ENCODE results near the gene DCANP1.

The DCANP1 gene

DNA sequence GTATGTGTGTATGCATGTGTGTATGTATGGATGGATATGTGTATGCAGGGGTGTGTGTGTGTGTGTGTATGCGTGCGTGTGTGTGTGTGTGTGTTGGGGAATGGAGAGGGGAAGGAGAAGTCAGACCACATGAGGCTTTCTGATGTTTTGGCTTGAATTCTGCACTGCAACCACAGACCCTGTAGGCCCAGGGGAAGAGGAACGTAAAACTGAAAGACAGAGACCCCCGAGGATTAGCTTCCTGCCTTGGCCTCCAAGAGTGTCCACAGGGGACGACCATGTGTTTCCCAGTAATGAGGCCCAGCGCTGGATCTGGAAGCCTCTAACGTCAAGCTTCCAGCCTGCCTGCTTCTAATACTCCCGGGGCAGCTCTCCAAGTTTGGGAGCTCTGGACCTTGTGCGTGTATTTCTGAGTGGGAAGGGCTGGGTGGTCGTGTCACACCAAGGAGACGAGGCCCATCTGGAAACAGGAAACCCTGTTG, 5.8 kb downstream of the DCANP1 start:
- no peak for DNase-seq (ENCODE audit: low spot score)

DNA sequence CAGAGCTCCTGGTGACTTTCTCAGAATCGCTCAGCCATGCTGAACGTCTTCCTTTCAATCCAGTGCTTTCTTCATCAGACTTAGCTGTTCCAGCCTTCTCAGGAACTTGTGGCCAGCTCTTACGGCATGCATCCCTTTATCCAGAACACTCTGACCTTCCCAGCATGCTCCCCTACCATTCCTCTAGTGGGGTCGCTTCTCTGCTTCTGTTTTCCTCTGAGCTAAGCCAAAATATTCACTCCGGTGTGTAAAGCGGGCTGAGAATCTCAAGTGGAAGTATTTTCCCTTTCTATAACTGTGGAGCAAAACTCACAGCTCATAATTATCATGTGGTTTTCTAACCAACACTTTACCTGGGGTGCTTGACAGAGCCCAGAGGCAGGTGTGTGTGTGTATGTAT, 6.2 kb downstream of the DCANP1 start:
- DNase-seq (ENCODE audit: low spot score) = no peak

DNA sequence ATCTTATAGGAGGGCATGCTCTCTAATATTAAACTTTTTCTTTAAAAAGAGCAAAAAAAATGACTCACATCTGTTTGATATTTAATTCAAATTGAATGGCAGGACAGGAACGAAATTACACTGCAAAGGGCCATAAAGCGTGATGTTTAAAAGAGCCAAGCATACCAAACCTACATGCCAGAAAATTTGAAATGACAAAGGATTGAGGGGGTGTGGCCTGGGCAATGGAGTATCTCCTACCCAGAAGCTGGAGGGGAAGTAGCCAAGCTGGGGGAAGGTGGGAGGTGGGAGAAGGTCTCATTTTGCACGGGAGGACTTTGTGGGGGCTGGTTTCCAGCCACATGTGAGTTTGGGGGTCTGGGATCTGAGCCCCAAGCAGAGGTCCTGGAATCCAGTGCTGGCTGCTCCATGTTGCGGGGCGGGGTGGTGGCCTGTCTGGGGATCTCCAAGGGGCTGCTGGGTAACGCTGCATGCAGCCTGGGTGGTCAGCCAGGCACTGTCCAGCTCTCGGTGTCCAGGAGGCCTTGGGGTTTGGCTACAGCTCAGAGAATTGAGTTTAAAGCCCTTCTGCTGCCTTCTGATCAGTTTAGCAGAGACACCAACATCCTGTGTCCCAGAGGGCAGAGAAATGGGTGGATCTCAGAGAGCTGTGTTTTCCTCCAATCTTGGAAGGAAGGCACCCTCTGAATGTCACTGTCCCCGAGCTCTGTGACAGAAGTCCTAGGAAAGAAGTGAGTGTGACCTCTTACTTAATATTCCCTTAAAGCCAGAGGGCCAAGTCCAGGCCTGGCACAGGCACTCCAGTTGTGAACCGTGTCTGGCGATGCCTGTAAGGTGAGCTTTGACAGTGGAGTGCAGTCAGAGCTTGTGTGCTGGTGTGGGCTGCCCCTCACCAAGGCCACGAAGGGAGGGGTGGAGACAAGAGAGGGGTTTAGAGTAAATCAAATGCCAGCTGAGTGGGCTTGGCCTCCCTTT, 7.6 kb downstream of the DCANP1 start:
- no peak for DNase-seq (ENCODE audit: low spot score)

DNA sequence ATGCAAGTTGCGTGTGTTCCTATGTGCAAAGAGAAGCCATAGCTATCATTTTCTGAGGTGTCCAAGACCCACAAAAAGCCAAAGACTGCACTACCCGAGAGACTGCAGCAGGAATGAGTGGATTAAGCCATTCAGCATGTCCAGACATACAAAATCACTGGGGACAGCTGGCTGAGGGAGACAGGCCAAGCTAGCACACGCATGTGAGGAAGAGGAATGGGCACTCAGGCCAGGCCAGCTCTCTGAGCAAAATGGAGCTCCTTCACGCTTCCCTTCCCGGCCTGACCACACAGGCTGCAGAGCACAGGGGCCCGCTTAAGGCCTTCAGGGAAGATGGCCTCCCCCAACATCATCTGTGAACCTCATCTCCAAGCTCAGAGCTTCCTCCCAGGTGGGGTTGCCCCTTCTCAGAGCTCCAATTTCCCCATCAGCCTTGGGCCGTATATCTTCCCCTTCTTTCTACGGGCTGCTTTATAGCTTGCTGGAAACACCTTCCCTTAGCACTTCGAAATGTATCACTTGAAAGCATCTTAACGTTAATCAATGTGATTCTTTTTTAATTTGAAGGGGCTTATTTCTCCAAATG, 8.4 kb downstream of the DCANP1 start:
- DNase-seq (ENCODE audit: low spot score) = no peak

DNA sequence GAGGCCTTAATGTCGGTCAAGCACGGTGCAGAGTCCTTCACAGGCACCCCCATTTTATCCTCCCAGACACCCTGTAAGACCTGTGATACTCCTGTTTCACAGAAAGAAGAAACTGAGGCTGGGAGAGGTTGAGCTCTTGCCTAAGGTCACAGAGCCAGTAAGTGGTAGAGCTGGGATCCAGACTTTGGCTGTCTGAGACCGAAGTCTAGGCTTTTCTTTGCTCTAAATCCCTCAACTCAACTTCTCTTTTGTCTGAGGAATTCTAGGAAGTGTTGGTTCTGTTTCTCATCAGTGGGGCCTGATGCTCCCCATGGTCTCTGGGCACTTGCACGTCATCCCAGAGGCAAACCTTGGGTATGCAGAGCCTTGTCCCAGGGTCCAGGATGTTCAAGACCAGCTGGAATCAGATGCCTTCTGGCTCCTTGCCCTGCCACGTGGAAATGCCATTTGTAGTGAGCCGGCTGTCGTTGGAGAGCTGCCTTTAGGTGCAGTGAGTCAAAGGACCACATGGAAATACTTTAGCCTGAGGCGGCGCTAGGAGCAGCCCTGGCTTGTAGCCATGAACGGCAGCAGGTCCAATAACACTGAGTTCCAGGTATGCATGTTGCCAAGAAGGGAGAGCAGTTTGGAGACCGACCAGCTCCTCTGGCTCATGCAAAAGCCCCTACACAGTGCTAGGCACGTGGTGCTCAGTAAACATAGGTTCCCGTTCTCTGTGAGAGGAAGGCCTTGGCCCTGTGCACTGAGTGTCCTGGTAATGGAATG, 9.2 kb downstream of the DCANP1 start:
- no peak for DNase-seq (ENCODE audit: low spot score)

DNA sequence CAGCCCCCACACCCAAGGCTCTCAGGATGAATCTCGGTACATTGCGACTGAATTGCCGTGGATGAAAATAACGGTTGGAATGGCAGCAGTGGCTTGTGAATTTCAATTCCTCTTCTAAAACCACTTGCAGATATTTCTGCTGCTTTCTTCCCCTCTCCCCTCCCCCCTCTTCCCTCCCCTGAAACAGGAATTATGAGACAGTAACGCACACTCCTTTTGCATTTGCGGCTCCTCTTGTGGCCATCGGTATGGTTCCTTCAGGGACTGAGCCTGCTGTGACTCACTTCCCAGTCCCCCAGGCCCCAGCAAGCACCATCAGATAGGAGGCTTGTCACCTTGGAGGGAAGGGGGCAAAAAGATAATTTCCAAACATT, 9.7 kb downstream of the DCANP1 start:
- DNase-seq (ENCODE audit: low spot score) = no peak

DNA sequence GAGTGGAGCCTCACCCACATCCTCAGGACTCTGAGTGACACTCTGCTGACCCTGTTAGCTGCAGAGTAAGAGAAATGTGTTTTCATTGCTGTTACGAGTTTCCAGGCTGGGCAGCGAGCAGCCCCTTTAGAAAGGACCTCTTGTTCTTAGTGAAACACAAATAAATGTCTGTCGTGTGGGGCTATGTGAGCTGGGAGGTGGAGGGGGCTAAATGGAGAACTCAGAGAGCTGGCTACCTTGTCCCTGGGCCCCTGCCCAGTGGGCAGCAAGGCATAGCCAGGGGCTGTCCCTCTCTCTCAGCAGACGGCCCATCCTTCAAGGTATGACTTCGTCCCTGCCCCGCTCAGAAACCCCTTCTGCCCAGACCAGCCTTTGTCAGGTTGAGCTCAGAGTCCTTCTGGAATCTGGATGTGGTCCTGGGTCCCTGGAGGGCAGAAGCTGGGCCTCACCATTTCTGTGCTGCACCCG, 10.2 kb downstream of the DCANP1 start:
- no peak for DNase-seq (ENCODE audit: low spot score)

DNA sequence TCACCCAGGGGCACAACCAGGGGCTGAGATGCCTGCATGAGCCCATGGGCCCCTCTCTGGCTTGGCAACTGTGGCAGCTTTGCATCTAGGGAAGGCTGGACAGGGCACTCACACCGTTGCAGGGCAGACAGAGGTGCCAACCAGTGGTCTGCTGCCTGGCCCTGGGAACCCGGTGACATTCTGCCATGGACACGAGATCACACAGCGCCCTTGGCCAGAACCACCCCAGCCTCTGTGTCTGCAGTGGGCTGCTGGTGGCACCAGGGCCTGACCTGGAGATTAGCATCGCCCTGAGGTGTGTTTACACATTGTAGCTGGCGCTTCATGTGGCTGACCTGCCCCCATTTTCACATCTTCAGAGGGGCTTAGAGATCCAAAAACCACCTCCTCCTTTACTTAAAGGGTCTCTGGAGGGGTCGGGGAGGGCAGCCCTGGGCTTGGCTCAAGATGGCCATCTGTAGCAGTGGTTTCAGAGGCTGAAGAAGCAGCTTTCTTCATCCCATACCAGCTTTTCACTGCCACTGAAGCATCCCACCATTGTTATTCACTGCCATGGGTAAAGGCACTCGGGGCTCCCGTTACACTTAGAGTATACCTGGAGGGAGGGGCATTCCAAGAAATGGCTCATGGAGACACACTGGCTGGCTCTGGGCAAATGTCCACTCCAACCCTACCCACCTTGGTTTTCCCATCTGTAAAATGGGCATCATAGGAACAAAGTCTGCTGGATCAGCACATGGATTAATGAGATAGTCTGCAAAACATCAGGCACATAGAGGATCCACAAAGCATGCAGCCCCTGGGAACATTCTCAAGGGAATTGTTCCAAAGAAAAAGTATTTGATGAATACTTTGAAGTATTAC, 11.4 kb downstream of the DCANP1 start:
- no peak for DNase-seq (ENCODE audit: low spot score)

DNA sequence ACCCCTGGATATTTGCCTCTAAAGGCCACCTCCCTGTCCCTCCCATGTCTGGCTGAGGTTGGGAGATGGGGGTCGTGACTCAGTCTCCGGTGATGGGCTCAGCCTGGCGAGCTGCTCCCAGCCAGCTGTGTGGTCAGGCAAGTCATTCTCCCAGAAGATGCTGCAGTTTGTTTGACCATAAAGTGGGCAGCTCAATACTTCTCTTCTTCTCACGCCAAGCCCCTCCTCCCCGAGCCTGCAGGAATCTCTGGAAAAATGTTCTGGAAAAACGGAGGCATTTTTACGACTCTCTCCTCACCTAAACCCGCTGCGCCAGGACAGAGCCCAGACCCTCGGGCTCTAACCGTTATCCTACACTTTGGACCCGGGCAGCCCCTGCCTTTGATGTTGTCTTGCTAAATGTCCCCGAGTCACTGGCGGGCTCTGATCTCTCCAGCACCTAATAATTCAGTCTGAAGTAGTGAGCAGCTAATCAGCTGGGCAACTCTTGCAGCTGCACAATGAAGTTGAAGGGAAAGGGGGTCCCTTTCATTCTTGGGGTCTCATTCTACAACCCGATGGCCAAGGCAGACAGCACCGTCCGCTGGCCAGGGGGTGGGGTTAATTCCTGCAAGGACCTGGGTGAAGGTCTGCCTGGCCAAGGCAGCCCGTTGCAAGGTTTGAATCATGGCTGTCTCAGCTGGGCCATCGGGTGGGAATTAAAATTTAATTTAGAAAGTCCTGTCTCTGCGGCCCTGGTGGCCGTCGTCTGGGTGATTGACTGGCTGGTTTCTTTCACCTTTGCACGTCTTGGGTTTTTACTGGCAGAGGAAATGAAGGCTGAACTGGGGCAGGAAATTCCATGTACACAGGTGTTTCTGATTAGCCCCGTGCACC, 12.3 kb downstream of the DCANP1 start:
- no peak for DNase-seq (ENCODE audit: low spot score)

DNA sequence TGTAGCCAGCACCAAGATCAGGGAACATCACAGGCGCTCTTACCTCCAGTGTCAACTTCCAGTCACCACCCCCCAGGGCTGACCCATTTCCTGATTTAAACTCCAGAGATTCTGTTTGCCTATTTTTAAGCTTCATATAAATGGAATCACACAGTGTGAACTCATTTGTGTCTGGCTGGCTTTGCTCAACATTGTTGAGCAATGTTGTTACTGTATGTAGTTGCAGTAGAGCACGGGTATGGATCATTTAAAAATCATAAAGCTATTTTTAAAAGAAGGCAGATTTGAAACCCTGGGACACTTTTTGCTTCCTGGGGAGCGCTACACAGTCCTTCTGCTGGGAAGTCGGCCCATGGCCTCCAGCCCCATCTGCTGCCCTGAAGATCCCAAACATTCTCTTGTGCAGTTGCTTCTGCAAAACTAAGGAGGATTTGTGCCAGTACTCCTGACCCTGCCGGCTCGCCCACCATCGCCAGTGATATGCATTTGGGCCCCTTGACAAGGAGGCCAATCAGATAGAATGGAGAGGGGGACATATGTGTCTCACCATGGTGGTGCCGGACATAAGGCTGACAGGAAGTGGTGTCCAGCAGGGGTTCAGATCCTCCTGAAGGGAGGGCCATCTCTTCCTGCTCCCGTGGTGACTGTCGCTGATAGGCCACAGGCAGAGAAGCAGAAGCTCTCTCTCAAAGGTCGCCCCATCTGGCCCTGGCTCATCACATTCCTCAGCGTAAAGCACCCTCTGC, 13.3 kb downstream of the DCANP1 start:
- DNase-seq (ENCODE audit: low spot score) = no peak

DNA sequence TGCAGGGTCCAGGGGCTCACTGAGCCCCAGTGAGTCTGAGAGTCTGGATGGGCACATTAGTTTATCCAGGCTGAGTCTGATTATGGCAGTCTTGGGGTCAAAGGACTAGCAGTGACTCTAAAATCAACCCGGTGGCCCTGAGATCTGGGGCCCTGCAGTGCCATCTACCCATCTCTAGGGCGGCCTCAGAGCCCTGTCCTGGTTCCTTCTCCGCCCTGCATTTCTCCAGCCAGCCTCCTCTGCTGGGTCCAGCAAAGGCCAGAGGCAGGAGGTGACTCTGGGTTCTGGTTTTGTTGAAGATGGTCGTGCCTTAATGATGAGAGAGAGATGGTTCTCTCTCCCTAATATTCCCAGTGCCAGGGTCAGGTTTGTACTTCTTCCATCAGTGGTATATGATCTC, 15.0 kb downstream of the DCANP1 start:
- no peak for DNase-seq (ENCODE audit: low spot score)

DNA sequence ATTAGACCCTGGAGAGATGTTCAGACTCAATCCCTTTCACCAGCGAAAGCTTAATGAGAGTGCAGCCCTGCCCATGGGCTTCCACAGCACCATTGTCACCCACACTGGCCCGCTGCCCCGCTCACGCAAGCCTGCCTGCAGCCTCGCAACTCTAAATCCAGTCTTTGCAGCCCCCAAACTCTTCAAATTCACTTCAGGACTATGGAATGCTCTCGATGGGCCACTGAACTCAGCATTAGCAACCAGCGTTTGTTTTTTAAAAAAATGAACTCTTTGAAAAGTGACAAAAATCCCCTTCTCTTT, 17.1 kb downstream of the DCANP1 start:
- peak; percentile 5 for DNase-seq (ENCODE audit: low spot score)

DNA sequence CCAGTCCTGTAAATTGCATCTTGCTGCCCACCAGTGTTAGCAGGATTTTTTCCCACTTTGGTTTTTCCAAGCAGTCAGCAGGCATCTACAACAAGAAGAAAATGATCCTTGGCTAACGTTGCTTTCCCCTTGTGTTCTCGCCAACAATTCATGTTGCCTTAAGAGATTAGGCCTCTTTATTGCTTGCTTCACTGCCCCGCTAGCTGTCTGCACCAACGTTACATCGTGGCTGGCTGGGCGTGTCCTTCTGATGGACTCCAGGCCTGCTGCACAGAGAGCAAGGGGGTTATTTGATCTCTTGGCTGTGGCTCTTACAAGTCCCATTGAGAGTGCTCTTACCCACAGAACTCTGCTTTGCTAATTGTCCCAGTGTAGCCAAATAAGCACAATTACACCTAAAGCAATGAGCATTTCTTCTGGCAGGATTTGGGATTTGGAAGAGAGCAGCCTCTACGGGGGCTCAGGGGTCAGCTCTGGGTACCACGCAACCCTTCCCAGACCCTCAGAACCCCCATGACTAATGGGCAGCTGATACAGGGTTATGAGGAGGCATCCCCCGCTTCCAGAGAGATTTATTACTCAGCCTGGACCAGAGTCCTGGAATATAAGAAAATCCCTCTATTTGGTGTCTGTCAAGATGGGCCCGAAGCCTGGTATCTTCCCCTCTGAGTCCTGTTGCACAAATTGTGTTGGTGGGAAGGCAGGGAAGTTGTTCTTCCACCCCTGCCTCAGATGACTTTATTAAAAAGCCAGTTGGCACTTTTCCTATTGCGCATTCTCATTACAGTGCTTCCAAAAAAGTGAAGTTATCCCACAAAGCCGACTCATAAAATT, 17.6 kb downstream of the DCANP1 start:
- no peak for DNase-seq (ENCODE audit: low spot score)

DNA sequence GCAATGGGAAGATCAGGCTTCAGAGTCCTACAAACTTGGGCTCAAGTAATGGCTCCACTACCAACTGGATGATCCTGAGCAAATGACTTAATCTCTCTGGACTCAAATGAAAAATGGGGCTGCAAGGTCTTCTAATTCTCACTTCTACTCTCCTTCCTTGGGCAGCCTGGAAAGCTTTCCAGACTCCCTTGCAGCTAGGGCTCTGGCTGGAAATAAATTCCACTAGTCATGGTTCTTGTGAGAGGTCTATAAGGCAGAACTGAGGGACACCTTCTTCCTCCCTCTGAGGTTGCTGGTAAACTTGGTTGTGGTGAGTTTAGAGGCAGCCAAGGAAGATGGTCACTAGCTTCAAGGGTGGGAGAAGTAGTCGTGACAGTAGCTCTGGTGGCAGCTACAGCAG, 18.6 kb downstream of the DCANP1 start:
- DNase-seq (ENCODE audit: low spot score) = no peak

DNA sequence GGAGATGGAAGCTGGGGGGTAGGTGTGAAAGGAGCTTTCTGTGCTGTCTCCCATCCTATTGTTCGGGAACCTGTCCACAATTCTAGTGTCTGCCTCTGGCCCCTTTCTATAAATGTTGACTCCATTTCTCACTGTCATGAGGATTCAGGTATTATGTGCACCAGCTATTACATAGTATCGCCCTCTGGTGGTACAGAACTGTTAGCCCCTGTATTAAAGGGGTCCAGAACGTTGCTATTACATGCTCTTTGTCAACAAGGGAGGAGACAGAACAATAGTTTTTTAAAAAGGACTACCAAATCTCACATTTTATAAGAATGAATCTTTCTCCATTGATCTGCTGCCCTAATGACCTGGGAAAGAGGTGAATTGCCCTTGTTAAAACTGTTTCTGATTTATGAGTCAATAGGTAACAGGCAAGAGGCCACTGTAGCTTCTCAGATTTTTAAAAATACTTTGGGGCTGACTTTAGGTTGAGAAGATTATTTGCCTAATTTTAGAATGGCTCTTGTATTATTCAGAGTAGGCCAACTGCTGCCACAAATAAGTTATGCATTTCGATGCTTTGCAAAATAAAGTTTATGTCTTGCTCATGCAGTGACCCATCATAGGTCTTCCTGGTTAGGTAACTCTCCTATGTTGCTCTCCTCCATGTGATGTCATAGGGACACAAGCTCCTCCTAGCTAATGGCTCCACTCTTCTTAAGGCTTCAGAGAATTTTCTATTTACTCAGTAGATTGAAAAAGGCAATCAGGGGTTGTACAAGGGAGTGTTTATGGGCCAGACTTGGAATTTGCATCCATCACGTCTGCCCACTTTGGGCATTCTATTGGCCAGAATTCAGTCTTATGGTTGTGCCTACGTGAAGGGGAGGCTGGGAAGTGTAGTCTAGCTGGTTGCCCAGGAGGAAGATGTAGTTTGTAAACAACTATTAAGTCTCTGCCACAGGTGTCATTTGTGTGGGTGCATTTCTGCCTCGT, 20.8 kb downstream of the DCANP1 start:
- peak; percentile 26 for DNase-seq (ENCODE audit: low spot score)

DNA sequence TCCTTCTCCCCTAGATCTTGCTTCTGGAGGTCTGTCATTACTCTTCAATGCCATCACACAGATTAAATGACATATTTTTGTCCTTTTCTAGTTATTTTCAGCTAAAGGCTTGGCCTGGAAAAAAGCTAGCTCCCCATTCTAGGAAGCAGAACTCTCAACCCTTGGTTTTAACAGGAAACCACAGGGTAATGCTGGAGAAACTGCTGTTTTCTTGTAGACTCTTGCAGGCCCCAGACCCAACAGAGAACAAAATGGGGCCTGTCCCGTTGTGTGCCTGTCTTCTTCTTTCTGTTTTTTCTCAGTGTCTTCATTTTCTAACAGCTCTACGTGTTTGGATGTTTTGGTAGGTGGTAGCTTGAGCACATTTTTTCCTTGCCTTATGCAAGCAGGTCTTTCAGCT, 21.5 kb downstream of the DCANP1 start:
- DNase-seq (ENCODE audit: low spot score) = no peak

DNA sequence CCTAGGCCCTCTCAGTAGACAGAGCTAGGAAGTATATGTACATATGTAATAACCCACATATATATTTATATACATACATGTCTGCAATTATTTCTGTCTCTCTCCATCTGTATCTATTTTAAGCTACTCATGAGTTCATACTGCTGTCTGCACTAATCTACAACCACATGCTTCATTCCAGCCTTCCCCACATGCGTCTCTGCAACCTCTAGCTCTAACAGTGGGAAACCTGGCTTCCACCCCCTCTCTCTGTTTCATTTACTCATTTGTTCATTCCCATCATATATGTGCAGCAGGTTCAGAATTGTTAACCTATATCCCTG, 23.3 kb downstream of the DCANP1 start:
- DNase-seq (ENCODE audit: low spot score) = no peak

All from COLO829 (cell line).